Measurements from ENCODE around the gene RHCG.
A peak's percentile ranks its signal among the peaks of the same experiment; 100 is the strongest.

The RHCG gene

DNA sequence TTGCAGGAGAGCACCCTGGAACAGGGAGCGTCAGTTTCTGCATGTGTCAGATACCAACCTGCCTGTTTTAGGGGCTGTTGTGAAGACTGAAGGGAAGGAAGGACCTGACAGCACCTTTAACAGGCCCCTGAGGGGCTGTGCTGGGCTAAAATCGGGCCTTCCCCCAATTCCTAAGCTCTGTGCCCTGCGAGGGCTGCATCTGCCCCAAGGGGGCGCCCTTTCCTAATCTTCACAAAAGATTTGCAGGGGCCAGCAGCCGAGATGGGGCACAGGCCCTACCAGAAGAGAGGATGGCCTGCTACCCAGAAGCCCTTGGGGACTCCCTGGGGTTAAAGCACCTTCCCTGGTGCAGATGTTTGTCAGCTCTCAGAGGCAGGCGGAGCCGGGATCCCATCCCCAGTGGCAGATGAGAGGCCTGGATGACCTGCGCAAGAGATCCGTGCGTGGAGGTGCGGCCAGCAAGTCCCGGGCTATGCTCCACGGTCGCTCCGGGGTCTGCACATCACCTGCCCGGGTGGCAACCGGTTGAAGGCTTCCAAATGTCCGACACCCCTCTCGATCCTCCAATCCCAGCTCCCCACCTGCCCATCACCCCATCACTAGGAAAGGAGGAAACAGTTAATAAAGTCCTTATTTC is 53.6 kb downstream of the RHCG start:
- no peak overlapping the region for H3K4me3 ChIP-seq (ENCODE audit: low read length)
- peak; percentile 55 for DNase-seq (ENCODE audit: low read depth)
- TF ChIP-seq CTCF (IDR thresholded peaks at IDR 0.05; ENCODE audit: insufficient read depth, low read depth, low read length, missing control alignments): peak; percentile 89

GRCh38 chr15:89442155-89442554 is 54.2 kb downstream of the RHCG start:
- no peak for DNase-seq (ENCODE audit: low read depth)
- TF ChIP-seq CTCF (IDR thresholded peaks at IDR 0.05; ENCODE audit: insufficient read depth, low read depth, low read length, missing control alignments): no peak
- H3K4me3 ChIP-seq (ENCODE audit: low read length): no peak overlapping the region

DNA sequence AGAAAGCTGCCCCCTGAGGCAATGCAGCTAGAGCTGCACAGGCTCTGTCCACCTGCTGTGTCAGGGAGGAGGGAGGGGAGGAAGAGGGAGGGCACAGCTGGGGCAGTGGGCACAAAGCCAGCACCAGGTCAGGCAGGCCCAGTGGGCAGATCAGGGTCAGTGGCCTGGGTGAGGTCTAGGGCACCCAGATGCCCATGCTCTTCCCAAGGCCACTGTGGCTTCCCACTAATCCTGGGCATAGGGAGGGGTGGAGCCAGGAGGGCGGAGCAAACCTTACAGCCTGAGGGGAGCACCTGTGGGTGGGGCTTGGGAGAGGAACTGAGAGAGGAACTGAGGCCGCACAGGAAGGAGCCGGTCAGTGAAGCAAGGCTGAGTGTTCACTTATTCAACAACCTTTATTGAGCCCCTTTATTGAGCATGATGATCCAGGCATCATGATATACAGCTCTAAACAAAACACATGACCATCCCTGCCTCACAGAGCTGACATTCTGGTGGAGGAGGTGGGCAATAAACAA is 55.0 kb downstream of the RHCG start:
- DNase-seq (ENCODE audit: low read depth): no peak
- no peak for TF ChIP-seq CTCF (IDR thresholded peaks at IDR 0.05; ENCODE audit: insufficient read depth, low read depth, low read length, missing control alignments)
- H3K4me3 ChIP-seq (ENCODE audit: low read length): no peak overlapping the region

DNA sequence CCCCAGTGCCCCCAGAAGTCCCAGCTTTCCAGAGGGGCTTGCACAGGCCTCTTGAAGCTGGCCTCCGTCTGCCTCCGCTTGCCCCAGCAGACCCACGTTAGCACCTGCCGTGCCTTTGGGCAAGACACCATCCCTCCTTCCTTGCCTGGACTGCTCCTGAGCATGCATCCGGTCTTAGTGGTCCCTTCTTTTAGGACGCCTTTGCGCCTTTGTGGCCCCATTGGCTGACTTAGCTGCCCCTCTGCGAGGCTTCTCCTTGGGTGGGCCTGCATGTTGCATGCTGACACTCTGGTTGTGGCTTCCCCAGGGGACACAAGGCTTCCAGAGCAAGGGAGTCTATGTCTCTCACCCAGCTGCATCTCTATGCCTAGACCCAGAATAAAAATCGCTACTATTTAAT is 56.6 kb downstream of the RHCG start:
- TF ChIP-seq CTCF (IDR thresholded peaks at IDR 0.05; ENCODE audit: insufficient read depth, low read depth, low read length, missing control alignments): no peak
- DNase-seq (ENCODE audit: low read depth): no peak
- H3K4me3 ChIP-seq (ENCODE audit: low read length): no peak overlapping the region

- TF ChIP-seq CTCF (IDR thresholded peaks at IDR 0.05; ENCODE audit: insufficient read depth, low read depth, low read length, missing control alignments): no peak
- DNase-seq (ENCODE audit: low read depth): no peak
- no peak overlapping the region for H3K4me3 ChIP-seq (ENCODE audit: low read length)
Measured at GRCh38 chr15:89436560-89437311, 59.6 kb downstream of the RHCG start.

GRCh38 chr15:89435362-89435761 is 61.0 kb downstream of the RHCG start:
- DNase-seq (ENCODE audit: low read depth): no peak
- no peak for TF ChIP-seq CTCF (IDR thresholded peaks at IDR 0.05; ENCODE audit: insufficient read depth, low read depth, low read length, missing control alignments)

More at GRCh38 chr15:89435362-89435761, 61.0 kb downstream of the RHCG start:
- H3K4me3 ChIP-seq (ENCODE audit: low read length): no peak overlapping the region

Measured in epithelial cell of esophagus (primary cell).